Fibroblast of lung (primary cell): ENCODE data around the gene ALDH4A1. TPM values are rescaled to one million over a fixed set of nuclear protein-coding genes. Genes with fewer than 3 reads are reported as not detected.

Source experiments
- DNase-seq, 2 donors: peaks; one replicate each; pipeline versions ENCODE4 v3.0.0 to v3.0.0-alpha.2; 2010; ENCODE audit warnings: low read depth in 2 of 2
- H2AFZ ChIP-seq: 2 replicates; pipeline ENCODE4 v1.5.1; 2012; ENCODE audit warnings: low read length, control low read depth, inconsistent platforms
- H3K27ac ChIP-seq: 2 replicates; pipeline ENCODE4 v1.5.1; 2011; ENCODE audit warnings: low read length, control low read depth; ENCODE audit not compliant: insufficient read depth
- H3K27me3 ChIP-seq: 2 replicates; pipeline ENCODE4 v1.5.1; 2011; ENCODE audit warnings: mild to moderate bottlenecking, low read length; ENCODE audit not compliant: control insufficient read depth, insufficient read depth
- H3K36me3 ChIP-seq: 2 replicates; pipeline ENCODE4 v1.5.1; 2011; ENCODE audit warnings: low read length; ENCODE audit not compliant: control insufficient read depth, insufficient read depth
- H3K4me1 ChIP-seq: 2 replicates; pipeline ENCODE4 v1.5.1; 2011; ENCODE audit warnings: low read length; ENCODE audit not compliant: control insufficient read depth, insufficient read depth; ENCODE audit errors: extremely low read depth
- H3K4me2 ChIP-seq: 2 replicates; pipeline ENCODE4 v1.5.1; 2011; ENCODE audit warnings: low read length, control low read depth; ENCODE audit not compliant: insufficient read depth; ENCODE audit errors: extremely low read depth
- H3K4me3 ChIP-seq, 4 experiments: fragments of 200-600 bp in 1 of 4; sonication (generic) in 1 of 4; replicated peaks in 1 of 4; 2 replicates each; pipeline ENCODE4 v1.5.1; 2011 to 2016; ENCODE audit warnings: low read length in 4 of 4, low read depth in 3 of 4, mild to moderate bottlenecking in 3 of 4, control low read depth in 2 of 4, inconsistent platforms in 1 of 4, mixed read lengths in 1 of 4; ENCODE audit not compliant: insufficient read depth in 1 of 4; ENCODE audit errors: control extremely low read depth in 1 of 4
- H3K79me2 ChIP-seq: 2 replicates; pipeline ENCODE4 v1.5.1; 2012; ENCODE audit warnings: mild to moderate bottlenecking, low read length, inconsistent platforms; ENCODE audit not compliant: control insufficient read depth, insufficient read depth
- H3K9ac ChIP-seq: 2 replicates; pipeline ENCODE4 v1.5.1; 2011; ENCODE audit warnings: mild to moderate bottlenecking, low read length, control low read depth; ENCODE audit not compliant: insufficient read depth
- H3K9me3 ChIP-seq: 2 replicates; pipeline ENCODE4 v1.5.1; 2012; ENCODE audit warnings: low read depth, low read length; ENCODE audit not compliant: control insufficient read depth, insufficient read depth
- H4K20me1 ChIP-seq: 2 replicates; pipeline ENCODE4 v1.5.1; 2011; ENCODE audit warnings: low read length; ENCODE audit not compliant: control insufficient read depth, insufficient read depth; ENCODE audit errors: extremely low read depth
- CTCF ChIP-seq, 2 donors: IDR thresholded peaks in 1 of 2; conservative IDR thresholded peaks in 1 of 2; 1 replicate in 1 of 2; 2 replicates in 1 of 2; pipeline ENCODE4 v1.5.1; 2011 to 2012; ENCODE audit warnings: low read length in 2 of 2, control low read depth in 1 of 2, inconsistent platforms in 1 of 2, low read depth in 1 of 2, mild to moderate bottlenecking in 1 of 2
- EZH2 ChIP-seq: IDR thresholded peaks from 2 replicates; pipeline ENCODE4 v1.5.1; 2012; ENCODE audit warnings: low read length, control low read depth, mild to moderate bottlenecking; ENCODE audit errors: missing control alignments
- polyA plus RNA-seq, 2 donors: library from polyadenylated mRNA; depleted of rRNA in 1 of 2; stranded (reverse) in 1 of 2; unstranded in 1 of 2; fragments of >200 nt; gene quantifications; 2 replicates each; pipeline ENCODE4 v1.2.1, GENCODE V29; 2011 to 2012; ENCODE audit warnings: missing spikeins in 1 of 2
- total RNA-seq: library from RNA; depleted of rRNA; stranded (reverse); fragments of >200 nt; gene quantifications from 2 replicates; pipeline ENCODE4 v1.2.1, GENCODE V29; 2014

Gene ALDH4A1
- total and polyA plus RNA-seq, 2 donors (not counting 1 experiment from before 2014, with no cell fraction given): 6.9 to 11.9 TPM

GRCh38 chr1:18934205-18935000 is 32.0 kb upstream of the ALDH4A1 start:
- no peak for DNase-seq
- Histone ChIP-seq H3K4me2 (no peak overlapping the region), H2AFZ (no peak overlapping the region), H3K27ac (no peak overlapping the region), H3K27me3 (no peaks in the 10 kb centered on the region), H3K4me3 (no peak overlapping the region), H4K20me1 (no peaks in the 10 kb centered on the region), H3K36me3 (no peaks in the 10 kb centered on the region), H3K9me3 (no peaks in the 10 kb centered on the region), H3K4me1 (peaks cover 15% of the 10 kb centered on the region), H3K79me2 (peaks cover 16% of the 10 kb centered on the region), H3K9ac (no peak overlapping the region)
- TF ChIP-seq EZH2: no peak
- TF ChIP-seq CTCF (conservative IDR thresholded peaks at IDR 0.05 in 1 of 2, IDR thresholded peaks at IDR 0.05 in 1 of 2; ENCODE audit: low read depth in 1 of 2, low read length in 2 of 2): no peak

- no peak for DNase-seq
- no peaks in the 10 kb centered on the region for H4K20me1 ChIP-seq
Observed at GRCh38 chr1:18932879-18933278, 30.5 kb upstream of the ALDH4A1 start.

GRCh38 chr1:18932387-18932786 is 30.0 kb upstream of the ALDH4A1 start:
- DNase-seq: peak in 1 of 2 donors; percentile 67
- no peak overlapping the region for H3K4me3 ChIP-seq
- no peak overlapping the region for H3K27ac ChIP-seq
- H3K36me3 ChIP-seq: no peaks in the 10 kb centered on the region
- H3K4me1 ChIP-seq: peaks cover 22% of the 10 kb centered on the region
- no peak overlapping the region for H2AFZ ChIP-seq
- TF ChIP-seq EZH2 (no peak), CTCF (conservative IDR thresholded peaks at IDR 0.05 in 1 of 2, IDR thresholded peaks at IDR 0.05 in 1 of 2; ENCODE audit: low read depth in 1 of 2, low read length in 2 of 2) (no peak)
- no peak overlapping the region for H3K4me2 ChIP-seq
- no peaks in the 10 kb centered on the region for H3K27me3 ChIP-seq
- no peaks in the 10 kb centered on the region for H4K20me1 ChIP-seq
- H3K9ac ChIP-seq: no peak overlapping the region
- H3K9me3 ChIP-seq: no peaks in the 10 kb centered on the region
- peaks cover 23% of the 10 kb centered on the region for H3K79me2 ChIP-seq

More at GRCh38 chr1:18932879-18933278, 30.5 kb upstream of the ALDH4A1 start:
- Histone ChIP-seq H3K9ac (no peak overlapping the region), H2AFZ (no peak overlapping the region), H3K27ac (no peak overlapping the region), H3K36me3 (no peaks in the 10 kb centered on the region), H3K79me2 (peaks cover 21% of the 10 kb centered on the region), H3K9me3 (no peaks in the 10 kb centered on the region), H3K27me3 (no peaks in the 10 kb centered on the region), H3K4me1 (peaks cover 18% of the 10 kb centered on the region), H3K4me2 (no peak overlapping the region), H3K4me3 (no peak overlapping the region)
- TF ChIP-seq EZH2: no peak
- no peak for TF ChIP-seq CTCF (conservative IDR thresholded peaks at IDR 0.05 in 1 of 2, IDR thresholded peaks at IDR 0.05 in 1 of 2; ENCODE audit: low read depth in 1 of 2, low read length in 2 of 2)
